Gastroesophageal sphincter (tissue), 4 donors: Measurements from ENCODE around the gene ABTB2. TPM values are rescaled to one million over a fixed set of nuclear protein-coding genes. Genes with fewer than 3 reads are reported as not detected.

ENCODE experiments used
- ATAC-seq: fragments of 150-250 bp; one replicate; pipeline ENCODE4 v1.9.1; 2016; ENCODE audit warnings: mild to moderate bottlenecking, moderate library complexity
- H3K27ac ChIP-seq, 4 donors: fragments of 200-600 bp; sonication (generic) in 3 of 4; 1 replicate in 3 of 4; 2 replicates in 1 of 4; pipeline ENCODE4 v1.5.1; 2016 to 2019
- H3K27me3 ChIP-seq: fragments of 200-600 bp; sonication (generic); one replicate; pipeline ENCODE4 v1.5.1; 2019
- H3K36me3 ChIP-seq, 2 donors: fragments of 200-600 bp; sonication (generic); one replicate each; pipeline ENCODE4 v1.5.1; 2019; ENCODE audit warnings: control low read depth in 1 of 2
- H3K4me1 ChIP-seq, 3 donors: fragments of 200-600 bp; sonication (generic); 1 replicate in 2 of 3; 2 replicates in 1 of 3; pipeline ENCODE4 v1.5.1; 2016 to 2019; ENCODE audit warnings: control low read depth in 2 of 3
- H3K4me3 ChIP-seq, 2 donors: fragments of 200-600 bp; sonication (generic); one replicate each; pipeline ENCODE4 v1.5.1; 2019; ENCODE audit warnings: mild to moderate bottlenecking in 1 of 2, moderate library complexity in 1 of 2
- H3K9me3 ChIP-seq, 3 donors: fragments of 200-600 bp; sonication (generic); one replicate each; pipeline ENCODE4 v1.5.1; 2017 to 2019; ENCODE audit warnings: control low read depth in 2 of 3
- CTCF ChIP-seq, 4 experiments: fragments of 200-600 bp in 2 of 4; fragments of 450-650 bp in 2 of 4; sonication (generic) in 1 of 4; IDR thresholded peaks; one replicate each; pipeline ENCODE4 v1.5.1; 2017 to 2019; ENCODE audit warnings: antibody characterized with exemption in 4 of 4, mild to moderate bottlenecking in 2 of 4, moderate library complexity in 2 of 4
- EP300 ChIP-seq: sonication (generic); formaldehyde crosslinking; IDR thresholded peaks from one replicate; pipeline ENCODE4 v1.6.1; 2017; ENCODE audit warnings: antibody characterized with exemption, mild to moderate bottlenecking
- POLR2A ChIP-seq, 2 donors: fragments of 450-650 bp; IDR thresholded peaks; one replicate each; pipeline ENCODE4 v1.6.1; 2017; ENCODE audit warnings: antibody characterized with exemption in 2 of 2, mild to moderate bottlenecking in 2 of 2, moderate library complexity in 1 of 2
- POLR2AphosphoS5 ChIP-seq: sonication (generic); formaldehyde crosslinking; IDR thresholded peaks from one replicate; pipeline ENCODE4 v1.6.1; 2017; ENCODE audit warnings: antibody characterized with exemption
- WGBS, 2 donors: methylation state at CpG; one replicate each; pipeline ENCODE4 v1.1.5; 2018; ENCODE audit warnings: low coverage in 1 of 2; 5-methylcytosine and 5-hydroxymethylcytosine counted together
- total RNA-seq, 4 donors: library from RNA; depleted of rRNA; stranded (reverse); fragments of >200 nt; gene quantifications; one replicate each; pipeline ENCODE4 v1.1.0, GENCODE V29; 2016

The ABTB2 gene
- total RNA-seq, 4 donors from 2014 or later = 4.1 to 11.0 (median 7.5) TPM

- no peak overlapping the region for H3K4me3 ChIP-seq
- no peak for ATAC-seq
Measured at GRCh38 chr11:34255101-34255500, 102.7 kb downstream of the ABTB2 start.

DNA sequence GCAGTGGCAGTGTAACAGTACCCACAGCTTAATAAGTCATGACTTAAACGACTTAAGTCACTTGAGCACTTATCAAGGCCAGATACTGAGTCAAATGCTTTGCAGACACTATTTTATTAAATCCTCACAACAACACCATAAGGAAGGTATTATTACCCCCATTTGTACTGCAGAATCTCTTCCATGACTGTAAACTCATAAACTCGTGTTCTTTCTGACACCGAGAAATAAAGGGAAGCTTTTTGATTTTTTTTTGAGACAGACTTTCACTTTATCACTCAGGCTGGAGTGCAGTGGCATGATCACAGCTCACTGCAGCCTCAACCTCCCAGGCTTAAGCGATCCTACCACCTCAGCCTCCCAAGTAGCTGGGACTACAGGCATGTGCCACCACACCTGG, 103.8 kb downstream of the ABTB2 start:
- no peaks in the 10 kb centered on the region for H3K36me3 ChIP-seq
- no peak for TF ChIP-seq POLR2AphosphoS5
- no peak for TF ChIP-seq EP300
- no peak for TF ChIP-seq CTCF (IDR thresholded peaks at IDR 0.05)
- no peak for TF ChIP-seq POLR2A (IDR thresholded peaks at IDR 0.05)
- no peak overlapping the region for H3K27ac ChIP-seq
- ATAC-seq = no peak
- WGBS, 2 donors = 74 to 87% methylated on average over 3 to 4 of the region's 4 CpGs
- peaks cover 0 to 28% (median 0%) of the 10 kb centered on the region in 3 donors for H3K4me1 ChIP-seq
- no peaks in the 10 kb centered on the region for H3K27me3 ChIP-seq
- no peak overlapping the region for H3K4me3 ChIP-seq
- H3K9me3 ChIP-seq = no peaks in the 10 kb centered on the region

More at GRCh38 chr11:34255101-34255500, 102.7 kb downstream of the ABTB2 start:
- H3K27ac ChIP-seq = no peak overlapping the region
- H3K36me3 ChIP-seq = no peaks in the 10 kb centered on the region
- peaks cover 0 to 18% (median 0%) of the 10 kb centered on the region in 3 donors for H3K4me1 ChIP-seq
- 94 to 100% methylated on average over 1 to 2 of the region's 2 CpGs for WGBS, 2 donors
- H3K9me3 ChIP-seq = no peaks in the 10 kb centered on the region
- TF ChIP-seq CTCF (IDR thresholded peaks at IDR 0.05) = no peak
- no peak for TF ChIP-seq EP300
- no peak for TF ChIP-seq POLR2AphosphoS5
- no peak for TF ChIP-seq POLR2A (IDR thresholded peaks at IDR 0.05)
- no peaks in the 10 kb centered on the region for H3K27me3 ChIP-seq

DNA sequence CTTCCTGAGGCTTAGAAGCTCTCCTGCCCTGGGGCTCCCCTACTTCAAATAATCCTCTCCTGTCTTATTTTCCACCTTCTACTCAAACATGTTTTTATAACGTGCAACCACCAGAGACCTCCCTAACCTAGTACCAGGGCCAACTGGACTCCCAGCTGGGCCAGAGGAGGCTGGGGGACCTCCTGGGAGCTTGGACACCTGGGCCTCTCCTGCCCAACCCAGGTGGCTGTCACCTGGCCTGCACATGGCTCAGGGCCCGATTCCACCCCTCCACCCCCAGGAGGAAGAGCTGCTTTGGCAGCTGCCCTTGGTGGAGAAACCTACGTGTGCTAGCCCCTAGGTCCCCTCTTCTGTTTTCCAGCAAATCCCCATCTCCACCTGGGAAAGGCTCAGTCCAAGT, 105.2 kb downstream of the ABTB2 start:
- no peak for ATAC-seq
- H3K27me3 ChIP-seq = no peaks in the 10 kb centered on the region
- H3K4me1 ChIP-seq = peaks cover 0 to 31% (median 0%) of the 10 kb centered on the region in 3 donors
- TF ChIP-seq EP300 (no peak), POLR2AphosphoS5 (no peak), CTCF (IDR thresholded peaks at IDR 0.05) (no peak), POLR2A (IDR thresholded peaks at IDR 0.05) (no peak)
- no peak overlapping the region for H3K4me3 ChIP-seq
- H3K9me3 ChIP-seq = no peaks in the 10 kb centered on the region
- H3K27ac ChIP-seq = no peak overlapping the region
- 60 to 100% methylated on average over 1 of the region's 3 CpGs for WGBS, 2 donors
- H3K36me3 ChIP-seq = no peaks in the 10 kb centered on the region

DNA sequence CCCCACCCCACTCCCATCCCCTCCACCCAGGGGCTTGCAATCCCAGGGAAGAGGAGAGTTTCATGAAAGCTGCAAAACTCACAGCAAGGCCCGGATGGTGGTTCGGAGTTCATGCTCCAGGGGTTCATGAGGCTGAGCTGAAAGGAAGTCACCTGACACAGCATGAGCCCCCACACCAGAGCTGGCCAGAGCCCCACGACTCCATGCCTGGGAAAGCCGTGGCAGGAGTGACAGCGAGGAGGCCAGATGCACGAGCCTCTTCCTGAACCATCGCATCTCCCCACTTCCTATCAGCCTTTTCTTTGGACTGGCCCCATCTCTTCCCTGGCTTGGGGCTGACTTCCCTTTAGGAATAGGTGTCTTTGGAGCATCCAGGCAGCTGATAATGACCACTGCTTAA, 105.8 kb downstream of the ABTB2 start:
- Histone ChIP-seq H3K36me3 (no peaks in the 10 kb centered on the region), H3K27ac (peak overlapping the region in 1 of 4 donors; percentile 24), H3K9me3 (no peaks in the 10 kb centered on the region), H3K27me3 (no peaks in the 10 kb centered on the region), H3K4me3 (no peak overlapping the region), H3K4me1 (peaks cover 0 to 31% (median 0%) of the 10 kb centered on the region in 3 donors)
- peak; percentile 10 for ATAC-seq
- 50 to 100% methylated on average over 1 to 2 of the region's 7 CpGs for WGBS, 2 donors
- TF ChIP-seq POLR2AphosphoS5 (no peak), EP300 (no peak), POLR2A (IDR thresholded peaks at IDR 0.05) (no peak), CTCF (IDR thresholded peaks at IDR 0.05) (no peak)

DNA sequence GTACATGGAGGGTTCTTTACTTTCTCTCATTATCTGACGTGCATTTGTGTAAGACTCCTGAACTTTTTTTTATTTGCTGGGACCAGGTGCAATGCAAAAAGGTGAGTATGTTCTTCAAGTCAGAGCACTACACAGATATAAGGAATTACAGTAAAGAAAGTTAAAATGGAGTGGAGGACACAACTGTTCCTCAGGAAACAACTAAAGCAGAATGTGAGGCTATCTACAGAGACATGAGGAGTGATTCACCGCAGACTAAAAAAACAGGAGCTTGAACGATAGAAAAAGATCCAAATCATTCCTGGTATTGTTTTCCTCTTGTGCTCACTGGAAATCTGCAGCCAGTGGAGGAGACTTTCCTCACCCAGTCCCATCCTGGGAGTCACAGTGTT, 106.2 kb downstream of the ABTB2 start:
- Histone ChIP-seq H3K4me3 (no peak overlapping the region), H3K9me3 (no peaks in the 10 kb centered on the region), H3K27me3 (no peaks in the 10 kb centered on the region), H3K4me1 (peaks cover 0 to 31% (median 0%) of the 10 kb centered on the region in 3 donors), H3K36me3 (no peaks in the 10 kb centered on the region), H3K27ac (peak overlapping the region in 3 of 4 donors; percentile 24 to 41 (median 37))
- WGBS, 2 donors = 4 to 29% methylated on average over 1 to 3 of the region's 3 CpGs
- peak; percentile 16 for ATAC-seq
- TF ChIP-seq POLR2AphosphoS5 (no peak), CTCF (IDR thresholded peaks at IDR 0.05) (no peak), EP300 (no peak), POLR2A (IDR thresholded peaks at IDR 0.05) (no peak)
